ENCODE results near the gene SERPINF2. TPM values are rescaled to one million over a fixed set of nuclear protein-coding genes. Genes with fewer than 3 reads are reported as not detected.
"Not testable (repeated sequence)": the region's sequence is repeated elsewhere in the genome, so short reads cannot be mapped to it uniquely, and the experiment has no call there.

Gene SERPINF2
- polyA plus RNA-seq (ENCODE audit: insufficient read length), result 2.4 TPM

GRCh38 chr17:1742371-1743087 is at the start of gene SERPINF2:
SERPINF2 (plus strand) TSS chr17:1742871; CDS start chr17:1744996, 2,125 bp downstream.
- DNase-seq (ENCODE audit: low read depth), result no peak

GRCh38 chr17:1693339-1693738 is 49.3 kb upstream of the SERPINF2 start:
- DNase-seq (ENCODE audit: low read depth), result no peak

GRCh38 chr17:1695365-1695764 is 47.3 kb upstream of the SERPINF2 start:
- DNase-seq (ENCODE audit: low read depth), result no peak

- no peak for DNase-seq (ENCODE audit: low read depth)
Measured at GRCh38 chr17:1697681-1698080, 45.0 kb upstream of the SERPINF2 start.

GRCh38 chr17:1699891-1700290 is 42.8 kb upstream of the SERPINF2 start:
- DNase-seq (ENCODE audit: low read depth), result not testable (repeated sequence)

GRCh38 chr17:1703063-1703462 is 39.6 kb upstream of the SERPINF2 start:
- no peak for DNase-seq (ENCODE audit: low read depth)

- DNase-seq (ENCODE audit: low read depth), result no peak
Measured at GRCh38 chr17:1705004-1705403, 37.7 kb upstream of the SERPINF2 start.

- no peak for DNase-seq (ENCODE audit: low read depth)
Measured at GRCh38 chr17:1707107-1707506, 35.6 kb upstream of the SERPINF2 start.

GRCh38 chr17:1708791-1709346 is 33.8 kb upstream of the SERPINF2 start:
- not testable (repeated sequence) for DNase-seq (ENCODE audit: low read depth)

GRCh38 chr17:1709403-1709951 is 33.2 kb upstream of the SERPINF2 start:
- DNase-seq (ENCODE audit: low read depth), result no peak

GRCh38 chr17:1709971-1710806 is 32.5 kb upstream of the SERPINF2 start, which contains the start of gene TLCD2:
TLCD2 (minus strand) TSS chr17:1710377; CDS start chr17:1710242, 135 bp downstream.
- DNase-seq (ENCODE audit: low read depth), result no peak

- DNase-seq (ENCODE audit: low read depth), result no peak
Measured at GRCh38 chr17:1710807-1711553, 31.7 kb upstream of the SERPINF2 start.

- no peak for DNase-seq (ENCODE audit: low read depth)
Measured at GRCh38 chr17:1711804-1712203, 30.9 kb upstream of the SERPINF2 start.

- no peak for DNase-seq (ENCODE audit: low read depth)
Measured at GRCh38 chr17:1712271-1712670, 30.4 kb upstream of the SERPINF2 start.

- no peak for DNase-seq (ENCODE audit: low read depth)
Measured at GRCh38 chr17:1713160-1713877, 29.4 kb upstream of the SERPINF2 start.

GRCh38 chr17:1713878-1714426 is 28.7 kb upstream of the SERPINF2 start:
- DNase-seq (ENCODE audit: low read depth), result no peak

- peak; percentile 75 for DNase-seq (ENCODE audit: low read depth)
Measured at GRCh38 chr17:1714427-1714979, 28.2 kb upstream of the SERPINF2 start.

- peak; percentile 62 for DNase-seq (ENCODE audit: low read depth)
Measured at GRCh38 chr17:1714980-1715802, 27.5 kb upstream of the SERPINF2 start.

GRCh38 chr17:1715803-1716075 is 26.9 kb upstream of the SERPINF2 start:
- DNase-seq (ENCODE audit: low read depth), result no peak

All from forelimb muscle (tissue), 1 donor.